NCI-H1417 treated with DMSO at 0.1 percent for 48 hours (cell line): ENCODE results near the gene COQ4.
"Not testable (repeated sequence)": the region's sequence is repeated elsewhere in the genome, so short reads cannot be mapped to it uniquely, and the experiment has no call there.

Experiments
- DNase-seq: peaks from one replicate; lab custom pipeline; 2025; lab: John Stamatoyannopoulos, UW

COQ4 gene

GRCh38 chr9:128298535-128299482 is 23.8 kb upstream of the COQ4 start:
- DNase-seq = no peak

- DNase-seq = no peak
Observed at GRCh38 chr9:128304136-128304970, 18.3 kb upstream of the COQ4 start.

- DNase-seq = no peak
Observed at GRCh38 chr9:128304971-128305288, 17.7 kb upstream of the COQ4 start.

GRCh38 chr9:128309551-128309950 is 13.1 kb upstream of the COQ4 start:
- DNase-seq = no peak

- DNase-seq = no peak
Observed at GRCh38 chr9:128310461-128310860, 12.2 kb upstream of the COQ4 start.

- DNase-seq = no peak
Observed at GRCh38 chr9:128314697-128315096, 7.9 kb upstream of the COQ4 start.

- DNase-seq = no peak
Observed at GRCh38 chr9:128316421-128316820, 6.2 kb upstream of the COQ4 start.

GRCh38 chr9:128317629-128318028 is 5.0 kb upstream of the COQ4 start:
- no peak for DNase-seq

- DNase-seq = no peak
Observed at GRCh38 chr9:128321343-128321742, 1.3 kb upstream of the COQ4 start.

- no peak for DNase-seq
Observed at GRCh38 chr9:128321879-128322403, 698 bp upstream of the COQ4 start.

- no peak for DNase-seq
Observed at GRCh38 chr9:128323212-128323730, 632 bp downstream of the COQ4 start.

GRCh38 chr9:128323791-128324190 is 1.2 kb downstream of the COQ4 start:
- DNase-seq = no peak

GRCh38 chr9:128324401-128324800 is 1.8 kb downstream of the COQ4 start:
- no peak for DNase-seq

- no peak for DNase-seq
Observed at GRCh38 chr9:128325629-128326028, 3.0 kb downstream of the COQ4 start.

- no peak for DNase-seq
Observed at GRCh38 chr9:128333451-128333869, 10.8 kb downstream of the COQ4 start.

GRCh38 chr9:128335161-128335560 is 12.5 kb downstream of the COQ4 start:
- DNase-seq = no peak

- DNase-seq = no peak
Observed at GRCh38 chr9:128335914-128336313, 13.3 kb downstream of the COQ4 start.

- no peak for DNase-seq
Observed at GRCh38 chr9:128337936-128338335, 15.3 kb downstream of the COQ4 start.

GRCh38 chr9:128338852-128339614 is 16.4 kb downstream of the COQ4 start:
- DNase-seq = not testable (repeated sequence)

GRCh38 chr9:128339761-128340690 is 17.4 kb downstream of the COQ4 start, which contains the start of gene SLC27A4:
Gene SLC27A4, plus strand, starts transcription at chr9:128340527. Its CDS starts 2,606 bp downstream, at chr9:128343133.
- DNase-seq = no peak
